ENCODE data around the gene SGSM1.

Gene SGSM1

DNA sequence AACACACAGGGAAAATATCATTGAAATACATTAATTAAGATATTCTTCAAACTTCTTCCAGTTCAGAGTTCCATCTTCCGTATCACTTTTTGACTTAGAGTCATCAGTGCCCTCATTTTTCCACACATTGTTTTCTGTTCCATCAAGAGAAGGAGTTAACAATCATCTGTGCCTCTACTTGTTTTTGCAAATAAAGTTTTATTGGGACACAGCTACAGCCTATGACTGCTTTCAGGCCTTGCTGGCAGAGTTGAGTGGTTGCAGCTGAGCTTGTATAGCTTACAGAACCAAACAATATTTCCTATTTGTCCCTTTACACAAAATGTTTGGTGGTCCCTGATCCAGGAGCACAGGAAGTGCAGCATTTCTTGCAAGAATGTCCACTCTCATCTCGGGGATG is 51.6 kb downstream of the SGSM1 start:
- H3K79me1 ChIP-seq (replicated peaks; ENCODE audit: low read length, poor library complexity, severe bottlenecking): no peaks in the 10 kb centered on the region
- H3K4ac ChIP-seq (ENCODE audit: low read depth in 1 of 2, low read length in 2 of 2): no peak overlapping the region
- no peak overlapping the region for H2BK15ac ChIP-seq (ENCODE audit: low read depth, poor library complexity, severe bottlenecking)
- no peaks in the 10 kb centered on the region for H3K9me3 ChIP-seq (ENCODE audit: control insufficient read depth, low read length)
- H2AFZ ChIP-seq (ENCODE audit: low read depth, low read length): no peak overlapping the region
- H2AK5ac ChIP-seq (ENCODE audit: low read length, severe bottlenecking): no peak overlapping the region
- no peak overlapping the region for H3K4me2 ChIP-seq (ENCODE audit: low read length, poor library complexity, severe bottlenecking)
- WGBS: 78% methylated on average over 2 of the region's 2 CpGs
- H3K9ac ChIP-seq (ENCODE audit: low read length): no peak overlapping the region
- H3K4me1 ChIP-seq (ENCODE audit: control insufficient read depth, insufficient read depth, low read depth, low read length): no peaks in the 10 kb centered on the region
- H4K91ac ChIP-seq (ENCODE audit: low read length): no peak overlapping the region
- no peak overlapping the region for H3K14ac ChIP-seq (ENCODE audit: low read length in 2 of 2)
- H3K4me3 ChIP-seq (ENCODE audit: insufficient read depth in 1 of 2, low read depth in 1 of 2, low read length in 2 of 2): no peak overlapping the region
- no peak overlapping the region for H3K18ac ChIP-seq (ENCODE audit: low read depth in 1 of 2, low read length in 2 of 2)
- no peaks in the 10 kb centered on the region for H3K36me3 ChIP-seq (ENCODE audit: control insufficient read depth in 1 of 2, insufficient read depth in 2 of 2, low read depth in 1 of 2, low read length in 2 of 2)
- no peak overlapping the region for H2BK120ac ChIP-seq (ENCODE audit: low read depth, low read length)
- H3K27ac ChIP-seq (ENCODE audit: low read length, poor library complexity, severe bottlenecking): no peak overlapping the region
- H4K8ac ChIP-seq (ENCODE audit: low read length): no peak overlapping the region
- DNase-seq: no peak
- H2BK5ac ChIP-seq (ENCODE audit: low read depth, low read length, poor library complexity, severe bottlenecking): no peak overlapping the region
- H2BK12ac ChIP-seq (ENCODE audit: low read length in 2 of 2): no peak overlapping the region
- no peak overlapping the region for H3K23ac ChIP-seq (ENCODE audit: low read length in 2 of 2)
- peaks cover 9 to 10% of the 10 kb centered on the region in 2 experiments for H3K27me3 ChIP-seq (ENCODE audit: control insufficient read depth in 1 of 2, insufficient read depth in 1 of 2, low read length in 2 of 2)

DNA sequence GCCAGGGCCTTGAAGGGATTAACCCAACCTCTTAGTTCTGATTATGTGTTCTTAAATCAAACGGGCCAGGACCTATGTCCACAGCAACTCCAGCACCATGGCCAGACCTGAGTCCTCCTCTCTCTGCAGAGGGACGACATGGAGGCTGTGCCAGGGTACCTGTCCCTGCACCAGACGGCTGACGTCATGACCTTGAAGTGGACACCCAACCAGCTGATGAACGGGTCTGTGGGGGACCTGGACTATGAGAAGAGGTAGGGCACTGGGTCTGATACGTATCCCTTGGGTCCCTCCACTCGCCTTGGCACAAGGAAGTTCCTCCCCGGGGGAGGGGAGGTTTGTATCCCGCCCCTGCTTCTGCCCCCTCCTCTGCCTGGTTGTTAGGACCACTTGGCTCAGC is 53.6 kb downstream of the SGSM1 start:
- no peak overlapping the region for H2BK120ac ChIP-seq (ENCODE audit: low read depth, low read length)
- H3K79me1 ChIP-seq (replicated peaks; ENCODE audit: low read length, poor library complexity, severe bottlenecking): no peaks in the 10 kb centered on the region
- H3K4me1 ChIP-seq (ENCODE audit: control insufficient read depth, insufficient read depth, low read depth, low read length): no peaks in the 10 kb centered on the region
- whole genome bisulfite sequencing: 79% methylated on average over 9 of the region's 9 CpGs
- no peaks in the 10 kb centered on the region for H3K36me3 ChIP-seq (ENCODE audit: control insufficient read depth in 1 of 2, insufficient read depth in 2 of 2, low read depth in 1 of 2, low read length in 2 of 2)
- no peak overlapping the region for H2BK15ac ChIP-seq (ENCODE audit: low read depth, poor library complexity, severe bottlenecking)
- H3K9me3 ChIP-seq (ENCODE audit: control insufficient read depth, low read length): peaks cover 7% of the 10 kb centered on the region
- no peak overlapping the region for H2BK12ac ChIP-seq (ENCODE audit: low read length in 2 of 2)
- no peak overlapping the region for H3K18ac ChIP-seq (ENCODE audit: low read depth in 1 of 2, low read length in 2 of 2)
- H2AFZ ChIP-seq (ENCODE audit: low read depth, low read length): no peak overlapping the region
- DNase-seq: no peak
- H4K91ac ChIP-seq (ENCODE audit: low read length): no peak overlapping the region
- no peak overlapping the region for H3K4ac ChIP-seq (ENCODE audit: low read depth in 1 of 2, low read length in 2 of 2)
- H4K8ac ChIP-seq (ENCODE audit: low read length): no peak overlapping the region
- H2AK5ac ChIP-seq (ENCODE audit: low read length, severe bottlenecking): no peak overlapping the region
- peaks cover 10 to 13% of the 10 kb centered on the region in 2 experiments for H3K27me3 ChIP-seq (ENCODE audit: control insufficient read depth in 1 of 2, insufficient read depth in 1 of 2, low read length in 2 of 2)
- H3K27ac ChIP-seq (ENCODE audit: low read length, poor library complexity, severe bottlenecking): no peak overlapping the region
- no peak overlapping the region for H2BK5ac ChIP-seq (ENCODE audit: low read depth, low read length, poor library complexity, severe bottlenecking)
- no peak overlapping the region for H3K14ac ChIP-seq (ENCODE audit: low read length in 2 of 2)
- H3K9ac ChIP-seq (ENCODE audit: low read length): no peak overlapping the region
- H3K4me3 ChIP-seq (ENCODE audit: insufficient read depth in 1 of 2, low read depth in 1 of 2, low read length in 2 of 2): no peak overlapping the region
- no peak overlapping the region for H3K23ac ChIP-seq (ENCODE audit: low read length in 2 of 2)
- H3K4me2 ChIP-seq (ENCODE audit: low read length, poor library complexity, severe bottlenecking): no peak overlapping the region

DNA sequence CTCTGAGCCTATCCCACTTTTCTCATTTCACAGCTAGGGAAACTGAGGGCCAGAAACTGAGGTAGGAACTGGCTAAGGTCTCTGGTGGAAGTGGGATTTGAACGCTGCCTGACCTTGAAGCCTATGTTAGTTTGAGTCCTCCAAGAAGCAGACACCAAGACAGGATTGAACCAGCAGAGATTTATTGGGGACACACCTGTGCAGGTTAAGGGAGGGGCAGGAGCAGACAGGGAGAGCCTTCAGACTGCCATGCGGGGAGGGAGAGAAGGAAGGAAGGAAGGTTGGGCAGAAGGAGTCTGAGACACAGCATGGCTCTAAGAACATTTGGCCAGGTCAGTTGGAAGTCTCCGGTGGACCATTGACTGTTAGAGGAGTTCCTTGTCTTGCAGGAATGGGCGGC is 59.5 kb downstream of the SGSM1 start:
- H3K79me1 ChIP-seq (replicated peaks; ENCODE audit: low read length, poor library complexity, severe bottlenecking): no peaks in the 10 kb centered on the region
- no peak overlapping the region for H2BK12ac ChIP-seq (ENCODE audit: low read length in 2 of 2)
- H3K23ac ChIP-seq (ENCODE audit: low read length in 2 of 2): no peak overlapping the region
- H3K27ac ChIP-seq (ENCODE audit: low read length, poor library complexity, severe bottlenecking): no peak overlapping the region
- no peaks in the 10 kb centered on the region for H3K36me3 ChIP-seq (ENCODE audit: control insufficient read depth in 1 of 2, insufficient read depth in 2 of 2, low read depth in 1 of 2, low read length in 2 of 2)
- no peak overlapping the region for H4K8ac ChIP-seq (ENCODE audit: low read length)
- H2AK5ac ChIP-seq (ENCODE audit: low read length, severe bottlenecking): no peak overlapping the region
- peaks cover 7% of the 10 kb centered on the region for H3K9me3 ChIP-seq (ENCODE audit: control insufficient read depth, low read length)
- no peak overlapping the region for H2BK5ac ChIP-seq (ENCODE audit: low read depth, low read length, poor library complexity, severe bottlenecking)
- H3K18ac ChIP-seq (ENCODE audit: low read depth in 1 of 2, low read length in 2 of 2): no peak overlapping the region
- no peak overlapping the region for H2BK15ac ChIP-seq (ENCODE audit: low read depth, poor library complexity, severe bottlenecking)
- H3K4me2 ChIP-seq (ENCODE audit: low read length, poor library complexity, severe bottlenecking): no peak overlapping the region
- no peak overlapping the region for H3K14ac ChIP-seq (ENCODE audit: low read length in 2 of 2)
- H2AFZ ChIP-seq (ENCODE audit: low read depth, low read length): no peak overlapping the region
- no peak overlapping the region for H3K4ac ChIP-seq (ENCODE audit: low read depth in 1 of 2, low read length in 2 of 2)
- H3K4me1 ChIP-seq (ENCODE audit: control insufficient read depth, insufficient read depth, low read depth, low read length): no peaks in the 10 kb centered on the region
- no peak overlapping the region for H3K4me3 ChIP-seq (ENCODE audit: insufficient read depth in 1 of 2, low read depth in 1 of 2, low read length in 2 of 2)
- peaks cover 13 to 38% of the 10 kb centered on the region in 2 experiments for H3K27me3 ChIP-seq (ENCODE audit: control insufficient read depth in 1 of 2, insufficient read depth in 1 of 2, low read length in 2 of 2)
- H3K9ac ChIP-seq (ENCODE audit: low read length): no peak overlapping the region
- WGBS: 89% methylated on average over 4 of the region's 4 CpGs
- no peak for DNase-seq
- no peak overlapping the region for H2BK120ac ChIP-seq (ENCODE audit: low read depth, low read length)
- no peak overlapping the region for H4K91ac ChIP-seq (ENCODE audit: low read length)

DNA sequence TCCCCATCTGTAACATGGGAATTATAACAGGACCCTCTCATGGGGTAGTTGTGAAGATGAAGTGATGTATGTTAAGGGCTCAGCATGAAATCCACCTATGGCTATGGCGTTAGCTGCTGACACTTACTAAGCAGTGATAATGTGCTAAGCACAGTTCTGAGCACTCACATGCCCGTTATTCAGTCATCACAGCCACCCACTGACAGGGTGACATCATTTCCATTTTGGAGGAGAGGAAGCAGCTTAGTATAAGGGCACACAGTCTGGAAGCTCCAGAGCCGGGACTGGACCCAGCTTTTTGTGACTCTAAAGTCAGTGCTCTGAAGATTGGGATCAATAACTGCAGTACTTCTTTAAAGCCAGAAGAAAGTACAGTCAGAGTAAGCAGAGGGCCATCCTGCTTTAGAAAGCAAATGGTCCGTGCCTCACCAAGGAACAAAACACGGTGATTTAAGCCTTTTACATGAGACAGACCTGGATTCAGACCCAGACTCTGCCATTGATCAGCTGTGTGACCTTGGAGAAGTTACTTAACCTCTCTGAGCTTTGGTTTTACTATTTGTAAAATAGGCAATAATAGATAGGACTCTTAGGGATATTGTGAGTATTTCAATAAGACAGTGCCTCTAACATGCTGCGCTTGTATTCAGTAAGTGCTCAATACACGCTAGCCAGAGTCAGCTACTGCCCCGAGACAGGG is 61.5 kb downstream of the SGSM1 start:
- no peak overlapping the region for H3K14ac ChIP-seq (ENCODE audit: low read length in 2 of 2)
- no peak overlapping the region for H3K4me2 ChIP-seq (ENCODE audit: low read length, poor library complexity, severe bottlenecking)
- H2BK12ac ChIP-seq (ENCODE audit: low read length in 2 of 2): no peak overlapping the region
- H3K4me1 ChIP-seq (ENCODE audit: control insufficient read depth, insufficient read depth, low read depth, low read length): no peaks in the 10 kb centered on the region
- H3K9me3 ChIP-seq (ENCODE audit: control insufficient read depth, low read length): peaks cover 7% of the 10 kb centered on the region
- DNase-seq: no peak
- H2BK120ac ChIP-seq (ENCODE audit: low read depth, low read length): no peak overlapping the region
- no peak overlapping the region for H3K27ac ChIP-seq (ENCODE audit: low read length, poor library complexity, severe bottlenecking)
- H2BK5ac ChIP-seq (ENCODE audit: low read depth, low read length, poor library complexity, severe bottlenecking): no peak overlapping the region
- no peak overlapping the region for H2AK5ac ChIP-seq (ENCODE audit: low read length, severe bottlenecking)
- no peak overlapping the region for H3K4me3 ChIP-seq (ENCODE audit: insufficient read depth in 1 of 2, low read depth in 1 of 2, low read length in 2 of 2)
- H3K27me3 ChIP-seq (ENCODE audit: control insufficient read depth in 1 of 2, insufficient read depth in 1 of 2, low read length in 2 of 2): peaks cover 16 to 53% of the 10 kb centered on the region in 2 experiments
- H3K79me1 ChIP-seq (replicated peaks; ENCODE audit: low read length, poor library complexity, severe bottlenecking): no peaks in the 10 kb centered on the region
- no peak overlapping the region for H3K9ac ChIP-seq (ENCODE audit: low read length)
- no peak overlapping the region for H3K18ac ChIP-seq (ENCODE audit: low read depth in 1 of 2, low read length in 2 of 2)
- H2AFZ ChIP-seq (ENCODE audit: low read depth, low read length): no peak overlapping the region
- no peak overlapping the region for H3K4ac ChIP-seq (ENCODE audit: low read depth in 1 of 2, low read length in 2 of 2)
- H3K23ac ChIP-seq (ENCODE audit: low read length in 2 of 2): no peak overlapping the region
- WGBS: 75% methylated on average over 8 of the region's 8 CpGs
- no peak overlapping the region for H4K91ac ChIP-seq (ENCODE audit: low read length)
- no peaks in the 10 kb centered on the region for H3K36me3 ChIP-seq (ENCODE audit: control insufficient read depth in 1 of 2, insufficient read depth in 2 of 2, low read depth in 1 of 2, low read length in 2 of 2)
- no peak overlapping the region for H2BK15ac ChIP-seq (ENCODE audit: low read depth, poor library complexity, severe bottlenecking)
- no peak overlapping the region for H4K8ac ChIP-seq (ENCODE audit: low read length)

All from mesenchymal stem cell (in vitro differentiated cells and primary cell).